ENCODE results near the gene SLC35F5. TPM values are rescaled to one million over a fixed set of nuclear protein-coding genes. Genes with fewer than 3 reads are reported as not detected.

The SLC35F5 gene
- total RNA-seq, 1 donor from 2014 or later = 66.3 TPM

Small RNAs within 50 kb of the gene (microRNA-seq; reads per million reads assigned to microRNA genes)
- gene MIR4782 = not detected

Other genes starting within 250 kb of the SLC35F5 start
- 7.9 TPM for gene RABL2A, start 129.4 kb downstream of the SLC35F5 start, total RNA-seq
- 152 TPM for gene ACTR3, start 133.4 kb upstream of the SLC35F5 start, total RNA-seq

Measured in cardiac septum (tissue), 1 donor.